ENCODE data around the gene GBP3. TPM values are rescaled to one million over a fixed set of nuclear protein-coding genes. Genes with fewer than 3 reads are reported as not detected.

Gene GBP3
- total and polyA plus RNA-seq, 2 of the 8 experiments (the other 6 are each of a cell fraction or from before 2014, with no cell fraction given), result not detected

- H2BK12ac ChIP-seq (ENCODE audit: low read depth, low read length), result no peak overlapping the region
- 87% methylated on average over 3 of the region's 3 CpGs; no CpG with 5 or more reads in 1 of the 2 experiments for WGBS, 2 experiments (ENCODE audit: extremely low coverage in 1 of 2, insufficient coverage in 1 of 2, insufficient read length in 1 of 2, insufficient replicate concordance in 2 of 2, low coverage in 1 of 2, low lambda C conversion rate in 2 of 2, missing lambda C conversion rate in 1 of 2)
- H2AK5ac ChIP-seq (ENCODE audit: low read depth, low read length), result no peak overlapping the region
- ChIA-PET POLR2A (ENCODE audit: partially characterized antibody) (no interaction called here), CTCF (ENCODE audit: partially characterized antibody) (interaction anchor here (1.4 kb wide), 1 partner anchor 62 kb away, joined by 4 read pairs; no protein-coding TSS in a partner anchor)
- H3K14ac ChIP-seq (ENCODE audit: insufficient read length), result no peak overlapping the region
- H2BK120ac ChIP-seq (replicated peaks; ENCODE audit: low read depth, low read length), result no peak overlapping the region
- DNase-seq (ENCODE audit: low read depth in 1 of 2, low spot score in 2 of 2), result no peak
- no peaks in the 10 kb centered on the region for H3K4me1 ChIP-seq (replicated peaks in 1 of 4; ENCODE audit: control insufficient read depth in 3 of 4, insufficient read depth in 4 of 4, low read length in 3 of 4)
- H3K36me3 ChIP-seq (ENCODE audit: control insufficient read depth in 2 of 4, insufficient read depth in 4 of 4, low read length in 3 of 4), result no peaks in the 10 kb centered on the region
- H3K56ac ChIP-seq (replicated peaks; ENCODE audit: insufficient read length, low read depth, low read length), result no peak overlapping the region
- H4K5ac ChIP-seq (ENCODE audit: insufficient read length, low read depth, low read length), result no peak overlapping the region
- TF ChIP-seq HDAC2 (IDR thresholded peaks at IDR 0.05; ENCODE audit: borderline replicate concordance in 1 of 2, low read depth in 2 of 2, low read length in 2 of 2) (no peak), SAP30 (IDR thresholded peaks at IDR 0.05; ENCODE audit: insufficient read depth, insufficient replicate concordance, low read length) (no peak), BRCA1 (IDR thresholded peaks at IDR 0.05; ENCODE audit: low read depth, low read length) (no peak)
- no peak overlapping the region for H3K4me2 ChIP-seq (ENCODE audit: insufficient read depth in 1 of 2, low read depth in 2 of 2, low read length in 2 of 2)
- H3K79me2 ChIP-seq (ENCODE audit: control insufficient read depth in 1 of 2, insufficient read depth in 2 of 2, low read length in 2 of 2), result no peaks in the 10 kb centered on the region
- H3K27ac ChIP-seq (ENCODE audit: low read depth, low read length), result no peak overlapping the region
- FAIRE-seq, result no peak
- H4K8ac ChIP-seq (ENCODE audit: extremely low read depth, insufficient read depth, low read length), result no peak overlapping the region
- H2BK5ac ChIP-seq (ENCODE audit: low read depth, low read length), result no peak overlapping the region
- no peaks in the 10 kb centered on the region for H3K23me2 ChIP-seq (ENCODE audit: low read depth, low read length)
- no peak overlapping the region for H3K18ac ChIP-seq (ENCODE audit: extremely low read depth, low read length)
- no peak overlapping the region for H3K4me3 ChIP-seq (ENCODE audit: extremely low read depth in 1 of 4, insufficient read depth in 2 of 4, low read depth in 3 of 4, low read length in 4 of 4)
- H4K20me1 ChIP-seq (replicated peaks in 1 of 2; ENCODE audit: control insufficient read depth in 1 of 2, insufficient read depth in 2 of 2, low read length in 2 of 2), result no peaks in the 10 kb centered on the region
- no peak overlapping the region for H2BK15ac ChIP-seq (ENCODE audit: low read length)
- no peaks in the 10 kb centered on the region for H3K79me1 ChIP-seq (ENCODE audit: low read depth, low read length)
- no peak overlapping the region for H2AFZ ChIP-seq (ENCODE audit: low read length)
- no peak overlapping the region for H3K4ac ChIP-seq (replicated peaks; ENCODE audit: insufficient read length, low read depth, low read length)
- no peaks in the 10 kb centered on the region for H3K27me3 ChIP-seq (replicated peaks in 1 of 4; ENCODE audit: control insufficient read depth in 3 of 4, extremely low read depth in 1 of 4, insufficient read depth in 3 of 4, low read length in 3 of 4)
- no peak overlapping the region for H4K91ac ChIP-seq (replicated peaks; ENCODE audit: insufficient read length, low read length)
- H3K9ac ChIP-seq (replicated peaks in 1 of 4; ENCODE audit: extremely low read depth in 1 of 4, low read depth in 3 of 4, low read length in 3 of 4), result no peak overlapping the region
- H3K23ac ChIP-seq (ENCODE audit: insufficient read length), result no peak overlapping the region
- H3K9me3 ChIP-seq (ENCODE audit: insufficient read depth in 2 of 2, low read depth in 1 of 2, low read length in 1 of 2), result no peaks in the 10 kb centered on the region
- no peak overlapping the region for H2BK20ac ChIP-seq (ENCODE audit: low read length)
These were observed 40.4 kb upstream of the GBP3 start for GRCh38 chr1:89063094-89063493.
